Epidermal melanocyte (primary cell): Measurements from ENCODE around the gene PDZD2.
"Not testable (repeated sequence)": the region's sequence is repeated elsewhere in the genome, so short reads cannot be mapped to it uniquely, and the experiment has no call there.

ENCODE experiments used
- DNase-seq: peaks from one replicate; pipeline ENCODE4 v3.0.0; 2011; ENCODE audit warnings: low spot score; ENCODE audit not compliant: insufficient read length

PDZD2 gene

GRCh38 chr5:32029781-32030180 lies 390.9 kb downstream of the PDZD2 start:
- DNase-seq, result no peak

- no peak for DNase-seq
These were observed 391.3 kb downstream of the PDZD2 start for GRCh38 chr5:32030222-32030621.

GRCh38 chr5:32030686-32031085 lies 391.8 kb downstream of the PDZD2 start:
- no peak for DNase-seq

- DNase-seq, result no peak
These were observed 392.2 kb downstream of the PDZD2 start for GRCh38 chr5:32031089-32031488.

GRCh38 chr5:32038523-32038922 lies 399.6 kb downstream of the PDZD2 start:
- DNase-seq, result no peak

GRCh38 chr5:32039133-32039532 lies 400.2 kb downstream of the PDZD2 start:
- DNase-seq, result not testable (repeated sequence)

- not testable (repeated sequence) for DNase-seq
These were observed 400.7 kb downstream of the PDZD2 start for GRCh38 chr5:32039601-32040000.

- not testable (repeated sequence) for DNase-seq
These were observed 401.3 kb downstream of the PDZD2 start for GRCh38 chr5:32040181-32040695.

- DNase-seq, result no peak
These were observed 403.6 kb downstream of the PDZD2 start for GRCh38 chr5:32042551-32042961.

GRCh38 chr5:32043105-32043504 lies 404.2 kb downstream of the PDZD2 start:
- no peak for DNase-seq

GRCh38 chr5:32044434-32044833 lies 405.5 kb downstream of the PDZD2 start:
- DNase-seq, result no peak

- no peak for DNase-seq
These were observed 406.0 kb downstream of the PDZD2 start for GRCh38 chr5:32044939-32045338.

- no peak for DNase-seq
These were observed 408.1 kb downstream of the PDZD2 start for GRCh38 chr5:32047056-32047455.

- DNase-seq, result no peak
These were observed 412.9 kb downstream of the PDZD2 start for GRCh38 chr5:32051796-32052195.

- no peak for DNase-seq
These were observed 417.2 kb downstream of the PDZD2 start for GRCh38 chr5:32055891-32056866.

GRCh38 chr5:32057187-32058096 lies 418.5 kb downstream of the PDZD2 start:
- DNase-seq, result no peak

GRCh38 chr5:32058101-32058500 lies 419.2 kb downstream of the PDZD2 start:
- DNase-seq, result no peak

GRCh38 chr5:32058997-32059396 lies 420.1 kb downstream of the PDZD2 start:
- DNase-seq, result no peak

- no peak for DNase-seq
These were observed 421.0 kb downstream of the PDZD2 start for GRCh38 chr5:32059761-32060530.

GRCh38 chr5:32061236-32061635 lies 422.3 kb downstream of the PDZD2 start:
- DNase-seq, result no peak

- DNase-seq, result no peak
These were observed 427.5 kb downstream of the PDZD2 start for GRCh38 chr5:32066448-32066847.
